ENCODE measurements around the gene BTNL3.

DNA sequence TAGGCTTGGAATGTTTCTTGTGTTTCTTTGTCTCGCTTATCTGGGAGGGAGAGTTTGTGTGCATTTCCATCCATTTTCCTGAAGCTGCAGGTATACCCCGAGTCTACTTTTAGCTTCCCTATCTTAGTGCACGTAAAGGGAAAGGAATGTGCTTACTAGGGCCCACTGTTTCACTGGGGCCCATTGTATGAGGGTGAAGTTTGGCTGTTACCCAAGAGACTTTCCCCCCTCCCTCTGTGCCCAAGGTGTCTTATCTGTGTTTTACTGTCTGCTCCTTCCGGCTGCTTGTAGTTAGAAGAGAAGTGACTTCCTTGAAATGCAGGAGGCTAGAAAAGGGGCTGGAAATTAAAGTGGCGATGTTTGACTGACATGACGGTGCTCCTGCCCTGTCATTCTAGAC is 12.1 kb upstream of the BTNL3 start:
- TF ChIP-seq, protein P1, sequence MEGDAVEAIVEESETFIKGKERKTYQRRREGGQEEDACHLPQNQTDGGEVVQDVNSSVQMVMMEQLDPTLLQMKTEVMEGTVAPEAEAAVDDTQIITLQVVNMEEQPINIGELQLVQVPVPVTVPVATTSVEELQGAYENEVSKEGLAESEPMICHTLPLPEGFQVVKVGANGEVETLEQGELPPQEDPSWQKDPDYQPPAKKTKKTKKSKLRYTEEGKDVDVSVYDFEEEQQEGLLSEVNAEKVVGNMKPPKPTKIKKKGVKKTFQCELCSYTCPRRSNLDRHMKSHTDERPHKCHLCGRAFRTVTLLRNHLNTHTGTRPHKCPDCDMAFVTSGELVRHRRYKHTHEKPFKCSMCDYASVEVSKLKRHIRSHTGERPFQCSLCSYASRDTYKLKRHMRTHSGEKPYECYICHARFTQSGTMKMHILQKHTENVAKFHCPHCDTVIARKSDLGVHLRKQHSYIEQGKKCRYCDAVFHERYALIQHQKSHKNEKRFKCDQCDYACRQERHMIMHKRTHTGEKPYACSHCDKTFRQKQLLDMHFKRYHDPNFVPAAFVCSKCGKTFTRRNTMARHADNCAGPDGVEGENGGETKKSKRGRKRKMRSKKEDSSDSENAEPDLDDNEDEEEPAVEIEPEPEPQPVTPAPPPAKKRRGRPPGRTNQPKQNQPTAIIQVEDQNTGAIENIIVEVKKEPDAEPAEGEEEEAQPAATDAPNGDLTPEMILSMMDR (IDR thresholded peaks at IDR 0.05), result no peak
- TF ChIP-seq POLR2AphosphoS5 (IDR thresholded peaks at IDR 0.05) (no peak), POLR2A (IDR thresholded peaks at IDR 0.05) (no peak)
